SK-N-SH treated with all-trans-retinoic acid at 6 μM for 48 hours (cell line): ENCODE data around the gene MED16.

Source experiments
- ATAC-seq: fragments of 200-7000 bp; cut with Tn5 transposase; 3 replicates; pipeline ENCODE4 v1.9.1; 2020; ENCODE audit warnings: mild to moderate bottlenecking, moderate library complexity
- BACH2 ChIP-seq: fragments of 250-450 bp; sonication (Bioruptor Pico); IDR thresholded peaks from 2 replicates; pipeline ENCODE4 v1.9.0; 2021; ENCODE audit warnings: mild to moderate bottlenecking, borderline replicate concordance
- CREB5 ChIP-seq: fragments of 250-450 bp; sonication (Bioruptor Pico); IDR thresholded peaks from 2 replicates; pipeline ENCODE4 v1.5.1; 2020; ENCODE audit warnings: low read depth, mild to moderate bottlenecking, moderate library complexity
- CSDC2 ChIP-seq: fragments of 250-450 bp; sonication (Bioruptor Pico); IDR thresholded peaks from 2 replicates; pipeline ENCODE4 v1.5.0; 2020; ENCODE audit warnings: mild to moderate bottlenecking, moderate library complexity
- CSRNP3 ChIP-seq: fragments of 250-450 bp; sonication (Bioruptor Pico); IDR thresholded peaks from 2 replicates; pipeline ENCODE4 v1.5.1; 2021; ENCODE audit warnings: mild to moderate bottlenecking, moderate library complexity
- ESRRG ChIP-seq: fragments of 250-450 bp; sonication (Bioruptor Pico); IDR thresholded peaks from 2 replicates; pipeline ENCODE4 v1.6.1; 2021; ENCODE audit warnings: mild to moderate bottlenecking
- GLIS3 ChIP-seq: fragments of 250-450 bp; sonication (Bioruptor Pico); IDR thresholded peaks from 2 replicates; pipeline ENCODE4 v1.5.0; 2020; ENCODE audit warnings: mild to moderate bottlenecking, moderate library complexity
- ISL1 ChIP-seq: fragments of 250-450 bp; sonication (Bioruptor Pico); IDR thresholded peaks from 2 replicates; pipeline ENCODE4 v2.1.2; 2022; ENCODE audit warnings: mild to moderate bottlenecking, moderate library complexity
- OSR1 ChIP-seq: fragments of 250-450 bp; sonication (Bioruptor Pico); IDR thresholded peaks from 2 replicates; pipeline ENCODE4 v1.8.0; 2022; ENCODE audit warnings: moderate library complexity, mild to moderate bottlenecking, inconsistent platforms
- PATZ1 ChIP-seq: fragments of 250-450 bp; sonication (Bioruptor Pico); IDR thresholded peaks from 2 replicates; pipeline ENCODE4 v1.8.0; 2020; ENCODE audit warnings: mild to moderate bottlenecking, moderate library complexity, borderline replicate concordance
- POU6F1 ChIP-seq: fragments of 250-450 bp; sonication (Bioruptor Pico); IDR thresholded peaks from 2 replicates; pipeline ENCODE4 v1.8.0; 2021; ENCODE audit warnings: low read depth, mild to moderate bottlenecking, moderate library complexity, borderline replicate concordance
- PPARA ChIP-seq: fragments of 250-450 bp; sonication (Bioruptor Pico); IDR thresholded peaks from 2 replicates; pipeline ENCODE4 v1.5.0; 2020; ENCODE audit warnings: mild to moderate bottlenecking, borderline replicate concordance
- RARB ChIP-seq: fragments of 250-450 bp; sonication (Bioruptor Pico); IDR thresholded peaks from 2 replicates; pipeline ENCODE4 v1.8.0; 2021; ENCODE audit warnings: mild to moderate bottlenecking, moderate library complexity
- SNAI2 ChIP-seq: fragments of 250-450 bp; sonication (Bioruptor Pico); IDR thresholded peaks from 2 replicates; pipeline ENCODE4 v1.5.0; 2020; ENCODE audit warnings: mild to moderate bottlenecking, moderate library complexity
- TCF4 ChIP-seq: fragments of 250-450 bp; sonication (Bioruptor Pico); IDR thresholded peaks from 2 replicates; pipeline ENCODE4 v1.8.0; 2021; ENCODE audit warnings: mild to moderate bottlenecking, moderate library complexity, borderline replicate concordance
- TSHZ2 ChIP-seq: fragments of 250-450 bp; sonication (Bioruptor Pico); IDR thresholded peaks from 2 replicates; pipeline ENCODE4 v1.5.0; 2020; ENCODE audit warnings: mild to moderate bottlenecking, moderate library complexity
- ZC3H10 ChIP-seq: fragments of 250-450 bp; sonication (Bioruptor Pico); IDR thresholded peaks from 2 replicates; pipeline ENCODE4 v1.5.1; 2021; ENCODE audit warnings: mild to moderate bottlenecking, moderate library complexity
- ZFP3 ChIP-seq: fragments of 250-450 bp; sonication (Bioruptor Pico); IDR thresholded peaks from 2 replicates; pipeline ENCODE4 v1.5.0; 2020; ENCODE audit warnings: mild to moderate bottlenecking, moderate library complexity
- ZFP30 ChIP-seq: fragments of 450-650 bp; formaldehyde crosslinking; IDR thresholded peaks from 2 replicates; pipeline ENCODE4 v1.5.0; 2022; ENCODE audit warnings: mild to moderate bottlenecking, moderate library complexity
- ZNF565 ChIP-seq: fragments of 450-650 bp; formaldehyde crosslinking; conservative IDR thresholded peaks from 2 replicates; pipeline ENCODE4 v1.5.0; 2020; ENCODE audit warnings: low read depth, mild to moderate bottlenecking, moderate library complexity
- ZNF70 ChIP-seq: fragments of 450-650 bp; formaldehyde crosslinking; IDR thresholded peaks from 2 replicates; pipeline ENCODE4 v1.5.0; 2020; ENCODE audit warnings: mild to moderate bottlenecking, moderate library complexity

MED16 gene

GRCh38 chr19:861141-861755 lies 31.7 kb downstream of the MED16 start:
- TF ChIP-seq ZNF70 (CRISPR knock-in tag) (no peak), CSDC2 (CRISPR knock-in tag) (no peak), PATZ1 (CRISPR knock-in tag) (no peak), OSR1 (CRISPR knock-in tag) (no peak), RARB (CRISPR knock-in tag) (no peak), ISL1 (CRISPR knock-in tag) (no peak), CSRNP3 (CRISPR knock-in tag) (no peak), TCF4 (CRISPR knock-in tag) (no peak), PPARA (no peak), TSHZ2 (CRISPR knock-in tag) (no peak), ZFP3 (CRISPR knock-in tag) (no peak), ZFP30 (CRISPR knock-in tag) (no peak)
- ATAC-seq = no peak

- no peak for ATAC-seq
- no peak for TF ChIP-seq BACH2 (CRISPR knock-in tag)
- TF ChIP-seq OSR1 (CRISPR knock-in tag) = no peak
- TF ChIP-seq ZFP3 (CRISPR knock-in tag) = no peak
- no peak for TF ChIP-seq ZNF565 (CRISPR knock-in tag)
- no peak for TF ChIP-seq GLIS3 (CRISPR knock-in tag)
- TF ChIP-seq ISL1 (CRISPR knock-in tag) = no peak
- no peak for TF ChIP-seq CSRNP3 (CRISPR knock-in tag)
- no peak for TF ChIP-seq ESRRG (CRISPR knock-in tag)
- no peak for TF ChIP-seq ZNF70 (CRISPR knock-in tag)
- TF ChIP-seq RARB (CRISPR knock-in tag) = no peak
- TF ChIP-seq ZC3H10 (CRISPR knock-in tag) = no peak
- TF ChIP-seq CREB5 (CRISPR knock-in tag) = no peak
- TF ChIP-seq POU6F1 (CRISPR knock-in tag) = no peak
- TF ChIP-seq SNAI2 (CRISPR knock-in tag) = no peak
- no peak for TF ChIP-seq CSDC2 (CRISPR knock-in tag)
- TF ChIP-seq TSHZ2 (CRISPR knock-in tag) = no peak
- TF ChIP-seq PPARA = no peak
- no peak for TF ChIP-seq PATZ1 (CRISPR knock-in tag)
- no peak for TF ChIP-seq ZFP30 (CRISPR knock-in tag)
These were observed 33.8 kb downstream of the MED16 start, which contains the start of gene CFD for GRCh38 chr19:858868-859843. TSS of gene CFD (plus strand) at chr19:859664. CDS start at chr19:859690, 26 bp downstream.
